NCI-H460 (cell line): ENCODE measurements around the gene APOA5. TPM values are rescaled to one million over a fixed set of nuclear protein-coding genes. Genes with fewer than 3 reads are reported as not detected.
"Not testable (repeated sequence)": the region's sequence is repeated elsewhere in the genome, so short reads cannot be mapped to it uniquely, and the experiment has no call there.

Experiments used
- DNase-seq: peaks from one replicate; pipeline ENCODE4 v3.0.0-alpha.2; 2016; ENCODE audit warnings: low read depth; ENCODE audit errors: extremely low read depth
- total RNA-seq: library from RNA; depleted of rRNA; stranded (reverse); fragments of >200 nt; shearing (Covaris generic); gene quantifications from 2 replicates; pipeline ENCODE4 v1.2.3, GENCODE V29; 2014; rRNA removed

APOA5 gene
- total RNA-seq, 1 experiment from 2014 or later, result not detected

- no peak for DNase-seq
Measured at GRCh38 chr11:116776522-116776984, 15.1 kb downstream of the APOA5 start.

- DNase-seq, result no peak
Measured at GRCh38 chr11:116775975-116776374, 15.7 kb downstream of the APOA5 start.

GRCh38 chr11:116774661-116775060 lies 17.0 kb downstream of the APOA5 start:
- DNase-seq, result no peak

DNA sequence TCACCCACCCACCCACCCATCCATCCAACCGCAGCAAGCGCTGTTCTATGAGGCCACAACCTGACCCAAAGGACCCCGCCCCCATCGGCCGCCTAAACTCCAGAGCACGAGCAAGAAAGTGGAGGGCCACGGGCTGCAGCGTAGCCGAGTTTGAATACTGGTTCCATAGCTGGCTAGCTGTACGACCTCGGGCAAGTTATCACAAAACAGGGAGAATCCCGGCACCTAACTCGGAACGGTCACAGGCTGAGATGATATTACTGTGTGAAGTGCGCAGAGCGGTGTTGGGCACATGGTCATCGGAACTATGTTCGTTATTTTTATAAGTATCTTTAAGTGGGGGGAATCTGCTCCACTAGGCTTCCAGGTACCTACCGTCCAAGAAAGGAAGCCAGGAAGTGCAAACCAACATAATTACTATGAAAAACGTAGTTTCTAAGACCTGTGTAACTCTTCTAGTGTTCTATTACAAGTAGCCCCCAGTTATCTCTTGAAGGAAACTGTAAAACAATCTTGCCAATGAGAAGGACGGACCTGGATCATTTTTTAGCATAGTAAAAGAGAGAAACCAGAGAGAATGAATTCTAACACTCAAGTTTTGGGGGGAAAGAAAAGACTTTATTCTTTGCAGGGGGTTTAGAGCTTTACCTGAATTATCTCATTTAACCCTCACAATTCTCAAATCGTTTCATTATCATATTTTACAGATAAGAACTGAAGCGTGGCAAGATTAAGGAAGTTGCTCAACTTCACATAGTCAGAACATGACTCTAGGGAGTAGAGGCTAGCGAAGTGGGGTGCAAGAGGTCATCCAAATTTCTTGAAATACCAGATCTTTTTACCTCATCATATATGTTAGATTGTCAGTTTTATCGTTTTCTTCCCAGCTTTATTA lies 18.2 kb downstream of the APOA5 start:
- DNase-seq, result no peak

- DNase-seq, result peak; percentile 69
Measured at GRCh38 chr11:116772443-116773202, 19.1 kb downstream of the APOA5 start, which contains the start of gene BUD13. Gene BUD13, minus strand, starts transcription at chr11:116772987. Its CDS starts 23 bp downstream, at chr11:116772964.

DNA sequence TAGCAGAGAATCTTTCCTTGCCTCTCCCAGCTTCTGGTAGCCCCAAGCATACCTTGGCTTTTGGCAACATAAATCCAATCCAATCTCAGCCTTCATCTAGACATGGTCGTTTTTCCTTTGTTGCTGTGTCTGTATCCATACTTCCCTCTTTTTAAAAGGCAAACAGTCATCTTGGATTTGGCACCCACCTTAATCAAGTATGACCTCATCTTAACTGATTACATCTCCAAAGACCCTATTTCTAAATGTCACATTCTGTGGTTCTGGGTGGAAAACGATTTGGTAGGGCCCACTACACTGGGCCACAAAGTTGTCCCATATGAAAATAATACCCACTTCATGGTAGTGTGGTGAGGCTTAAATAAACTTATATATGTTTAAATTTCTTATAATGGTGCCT lies 19.7 kb downstream of the APOA5 start:
- no peak for DNase-seq

DNA sequence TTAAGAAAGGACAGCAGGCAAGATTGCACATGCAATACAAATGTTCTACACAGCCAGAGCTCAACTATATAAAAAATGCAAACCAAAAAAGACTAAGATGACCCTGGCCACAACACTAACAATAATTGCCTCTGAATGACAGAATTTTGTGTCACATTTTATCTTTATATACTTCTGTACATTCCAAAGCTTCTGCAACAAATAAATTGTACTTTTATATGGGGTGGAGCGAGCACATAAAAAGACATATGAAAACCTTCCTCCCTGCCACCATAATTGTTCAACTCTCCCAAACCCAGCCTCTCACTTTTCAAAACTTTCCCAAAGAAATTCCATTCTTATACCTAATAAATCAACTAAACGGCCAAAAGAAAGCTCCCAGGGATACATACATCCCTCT lies 29.5 kb downstream of the APOA5 start:
- DNase-seq, result no peak

DNA sequence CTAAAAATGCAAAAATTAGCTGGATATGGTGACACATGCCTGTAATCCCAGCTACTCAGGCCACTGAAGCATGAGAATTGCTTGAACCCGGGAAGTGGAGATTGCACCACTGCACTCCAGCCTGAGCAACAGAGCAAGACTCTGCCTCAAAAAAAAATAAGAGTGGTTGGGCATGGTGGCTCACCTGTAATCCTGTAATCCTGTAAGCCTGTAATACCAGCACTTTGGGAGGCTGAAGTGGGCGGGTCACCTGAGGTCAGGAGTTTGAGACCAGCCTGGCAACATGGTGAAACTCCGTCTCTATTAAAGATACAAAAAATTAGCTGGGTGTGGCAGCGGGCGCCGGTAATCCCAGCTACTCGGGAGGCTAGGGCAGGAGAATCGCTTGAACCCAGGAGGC lies 35.6 kb downstream of the APOA5 start:
- not testable (repeated sequence) for DNase-seq

GRCh38 chr11:116750070-116750718 lies 41.5 kb downstream of the APOA5 start:
- DNase-seq, result no peak

- no peak for DNase-seq
Measured at GRCh38 chr11:116742104-116742503, 49.6 kb downstream of the APOA5 start.

- DNase-seq, result no peak
Measured at GRCh38 chr11:116740741-116741140, 50.9 kb downstream of the APOA5 start.

Other genes with a start within 250 kb of the APOA5 start
- gene BUD13, start 18.9 kb downstream of the APOA5 start, total RNA-seq, result 14.4 and 15.9 TPM in 2 replicates
- 54.3 and 70.3 TPM in 2 replicates for gene ZPR1, start 3.9 kb downstream of the APOA5 start, total RNA-seq
- gene APOA4, start 31.4 kb upstream of the APOA5 start, total RNA-seq, result not detected in 2 replicates
- gene APOC3, start 38.0 kb upstream of the APOA5 start, total RNA-seq, result not detected in 2 replicates
- gene APOA1, start 45.7 kb upstream of the APOA5 start, total RNA-seq, result not detected in 2 replicates